GM12878 (cell line): Measurements from ENCODE around the gene MFN2. TPM values are rescaled to one million over a fixed set of nuclear protein-coding genes. Genes with fewer than 3 reads are reported as not detected.

ENCODE experiments used
- ATAC-seq: fragments of 200-7000 bp; cut with Tn5 transposase; 3 replicates; pipeline ENCODE4 v1.9.1; 2020; ENCODE audit warnings: mild to moderate bottlenecking, moderate library complexity
- BruUV-seq: library from RNA; stranded (reverse); fragments of 400-500 nt; replicated peaks from 2 replicates; lab custom pipeline; 2021; lab: Mats Ljungman, UMichigan
- CTCF ChIA-PET: fragments of 300-600 bp; sonication (Branson Sonifier 250); formaldehyde crosslinking; extraction: SDS; loops from one replicate; lab custom pipeline; 2021; ENCODE audit warnings: inconsistent platforms; lab: Yijun Ruan, JAX
- POLR2A ChIA-PET: fragments of 350-600 bp; formaldehyde crosslinking; extraction: SDS; loops from one replicate; lab custom pipeline; 2021; ENCODE audit warnings: inconsistent platforms; lab: Charles Lee
- RAD21 ChIA-PET: fragments of 300-600 bp; sonication (Branson Sonifier 250); formaldehyde crosslinking; loops from one replicate; lab custom pipeline; 2023; ENCODE audit warnings: antibody characterized with exemption; ENCODE audit not compliant: unreplicated experiment; lab: Charles Lee
- SMC1A ChIA-PET: fragments of 300-600 bp; sonication (Branson Sonifier 250); formaldehyde crosslinking; loops from one replicate; lab custom pipeline; 2023; ENCODE audit not compliant: unreplicated experiment, uncharacterized antibody; lab: Charles Lee
- DNase-seq: peaks from one replicate; pipeline ENCODE4 v3.0.0-alpha.2; 2011; ENCODE audit warnings: low read depth, low spot score
- FAIRE-seq: peaks from 3 replicates; lab custom pipeline; 2011; peaks lifted over from hg19 to GRCh38; lab: Jason Lieb, UNC
- H2AFZ ChIP-seq: 2 replicates; pipeline ENCODE4 v1.6.0; 2011; ENCODE audit warnings: low read depth, low read length, control low read depth; ENCODE audit not compliant: control insufficient read depth
- H3K27ac ChIP-seq: 2 replicates; pipeline ENCODE4 v1.5.1; 2011; ENCODE audit warnings: control low read depth; ENCODE audit not compliant: control insufficient read depth, insufficient read depth
- H3K27me3 ChIP-seq, 2 experiments: replicated peaks in 1 of 2; 2 replicates each; pipeline versions ENCODE4 v1.6.0 to v1.6.1; 2011; ENCODE audit warnings: low read length in 1 of 2; ENCODE audit not compliant: control insufficient read depth in 2 of 2, insufficient read depth in 2 of 2
- H3K36me3 ChIP-seq, 2 experiments: 2 replicates each; pipeline ENCODE4 v1.5.1; 2011; ENCODE audit warnings: low read length in 1 of 2; ENCODE audit not compliant: control insufficient read depth in 2 of 2, insufficient read depth in 2 of 2
- H3K4me1 ChIP-seq: 2 replicates; pipeline ENCODE4 v1.6.1; 2011; ENCODE audit warnings: mild to moderate bottlenecking, low read length, moderate library complexity, mixed read lengths; ENCODE audit not compliant: control insufficient read depth, insufficient read depth
- H3K4me2 ChIP-seq: 2 replicates; pipeline ENCODE4 v1.6.0; 2011; ENCODE audit warnings: control low read depth; ENCODE audit not compliant: control insufficient read depth, insufficient read depth
- H3K4me3 ChIP-seq: fragments of 200-600 bp; sonication (generic); 2 replicates; pipeline ENCODE4 v1.5.1; 2016
- H3K79me2 ChIP-seq: 2 replicates; pipeline ENCODE4 v1.6.0; 2011; ENCODE audit warnings: low read length; ENCODE audit not compliant: control insufficient read depth, insufficient read depth
- H3K9ac ChIP-seq: 2 replicates; pipeline ENCODE4 v1.8.0; 2011; ENCODE audit warnings: low read length, control low read depth, mixed read lengths; ENCODE audit not compliant: control insufficient read depth, insufficient read depth
- H3K9me3 ChIP-seq: replicated peaks from 3 replicates; pipeline ENCODE4 v1.5.1; 2011; ENCODE audit warnings: mild to moderate bottlenecking, low read length; ENCODE audit not compliant: control insufficient read depth, insufficient read depth
- H4K20me1 ChIP-seq: 2 replicates; pipeline ENCODE4 v1.6.0; 2011; ENCODE audit not compliant: control insufficient read depth, insufficient read depth
- EP300 ChIP-seq, 2 experiments: fragments of 150-350 bp in 1 of 2; IDR thresholded peaks; 2 replicates each; pipeline ENCODE4 v1.6.1; 2011 to 2012; ENCODE audit warnings: low read depth in 2 of 2, low read length in 2 of 2, borderline replicate concordance in 1 of 2, improper control_type of control experiment in 1 of 2, inconsistent platforms in 1 of 2; ENCODE audit not compliant: control insufficient read depth in 1 of 2
- IKZF2 ChIP-seq, 2 experiments: fragments of 450-650 bp; IDR thresholded peaks; 2 replicates each; pipeline ENCODE4 v1.6.1; 2017; ENCODE audit warnings: mild to moderate bottlenecking in 2 of 2, moderate library complexity in 2 of 2
- KLF5 ChIP-seq: fragments of 450-650 bp; IDR thresholded peaks from 2 replicates; pipeline ENCODE4 v1.6.1; 2014; ENCODE audit warnings: mild to moderate bottlenecking; ENCODE audit not compliant: partially characterized antibody
- SKIL ChIP-seq: fragments of 450-650 bp; IDR thresholded peaks from 2 replicates; pipeline ENCODE4 v1.6.1; 2017; ENCODE audit warnings: mild to moderate bottlenecking, low read depth, inconsistent platforms; ENCODE audit not compliant: poor library complexity, severe bottlenecking
- ZSCAN29 ChIP-seq: fragments of 450-650 bp; IDR thresholded peaks from 2 replicates; pipeline ENCODE4 v1.6.1; 2017; ENCODE audit warnings: mild to moderate bottlenecking, moderate library complexity
- WGBS: methylation state at CpG from one replicate; pipeline ENCODE4 v1.1.6; 2016; ENCODE audit warnings: low lambda C conversion rate; ENCODE audit not compliant: insufficient replicate concordance, insufficient coverage; ENCODE audit errors: missing lambda C conversion rate; 5-methylcytosine and 5-hydroxymethylcytosine counted together
- in situ Hi-C: fragments of 300-500 bp; cut with MboI; formaldehyde crosslinking; loops from 9 replicates; pipeline ENCODE4 v1.14.3; 2018; ENCODE audit warnings: mixed read lengths
- intact Hi-C: fragments of 100-400 bp; cut with micrococcal nuclease; formaldehyde crosslinking; loops from one replicate; pipeline ENCODE4 v1.14.2; 2022; ENCODE audit not compliant: unreplicated experiment
- polyA plus RNA-seq, 11 experiments: library from polyadenylated mRNA; depleted of rRNA in 4 of 11; unstranded in 6 of 11; stranded (reverse) in 5 of 11; fragments of >200 nt; fragmentation: Nextera tagmentation in 4 of 11; fragmentation: Illumina TruSeq in 1 of 11; extraction: Ambion mirVana in 4 of 11; extraction: Trizol in 1 of 11; gene quantifications; 1 replicate in 1 of 11; 2 replicates in 10 of 11; pipeline versions ENCODE4 v1.2.1 to v1.2.3, GENCODE V29; 2011 to 2016; ENCODE audit warnings: inconsistent platforms in 2 of 11, missing spikeins in 2 of 11, low read depth in 1 of 11
- total RNA-seq, 4 experiments: library from RNA; depleted of rRNA in 3 of 4; stranded (reverse); fragments of >200 nt in 3 of 4; fragmentation: Illumina TruSeq in 1 of 4; extraction: Trizol in 1 of 4; gene quantifications; 2 replicates each; pipeline versions ENCODE4 v1.2.1 to v1.2.3, GENCODE V29; 2013 to 2021
- TF ChIP-seq, protein P1 (sequence below): IDR thresholded peaks from 2 replicates; pipeline ENCODE4 v1.6.1; 2012; ENCODE audit warnings: improper control_type of control experiment, low read depth, low read length; ENCODE audit not compliant: insufficient replicate concordance

The MFN2 gene
- total and polyA plus RNA-seq, 10 of the 15 experiments (the other 5 are each of a cell fraction or from before 2014, with no cell fraction given) = 5.3 to 64.4 (median 48.1) TPM

DNA sequence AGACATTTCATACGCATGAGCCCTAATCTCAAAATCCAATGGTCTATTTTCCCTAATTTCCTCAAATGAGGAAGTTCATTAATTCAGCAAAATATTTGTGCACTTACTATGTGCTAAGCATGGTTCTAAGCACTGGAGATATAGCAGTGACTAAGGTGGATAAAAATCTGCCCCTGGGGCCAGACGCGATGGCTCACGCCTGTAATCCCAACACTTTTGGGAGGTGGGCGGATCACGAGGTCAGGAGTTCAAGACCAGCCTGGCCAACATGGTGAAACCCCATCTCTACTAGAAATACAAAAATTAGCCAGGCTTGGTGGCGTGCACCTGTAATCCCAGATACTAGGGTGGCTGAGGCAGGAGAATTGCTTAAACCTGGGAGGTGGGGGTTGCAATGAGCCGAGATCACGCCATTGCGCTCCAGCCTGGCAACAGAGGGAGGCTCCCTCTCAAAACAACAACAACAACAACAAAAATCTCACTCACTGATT is 34.8 kb downstream of the MFN2 start (continued):
- TF ChIP-seq ZSCAN29 = no peak
- TF ChIP-seq, protein P1, sequence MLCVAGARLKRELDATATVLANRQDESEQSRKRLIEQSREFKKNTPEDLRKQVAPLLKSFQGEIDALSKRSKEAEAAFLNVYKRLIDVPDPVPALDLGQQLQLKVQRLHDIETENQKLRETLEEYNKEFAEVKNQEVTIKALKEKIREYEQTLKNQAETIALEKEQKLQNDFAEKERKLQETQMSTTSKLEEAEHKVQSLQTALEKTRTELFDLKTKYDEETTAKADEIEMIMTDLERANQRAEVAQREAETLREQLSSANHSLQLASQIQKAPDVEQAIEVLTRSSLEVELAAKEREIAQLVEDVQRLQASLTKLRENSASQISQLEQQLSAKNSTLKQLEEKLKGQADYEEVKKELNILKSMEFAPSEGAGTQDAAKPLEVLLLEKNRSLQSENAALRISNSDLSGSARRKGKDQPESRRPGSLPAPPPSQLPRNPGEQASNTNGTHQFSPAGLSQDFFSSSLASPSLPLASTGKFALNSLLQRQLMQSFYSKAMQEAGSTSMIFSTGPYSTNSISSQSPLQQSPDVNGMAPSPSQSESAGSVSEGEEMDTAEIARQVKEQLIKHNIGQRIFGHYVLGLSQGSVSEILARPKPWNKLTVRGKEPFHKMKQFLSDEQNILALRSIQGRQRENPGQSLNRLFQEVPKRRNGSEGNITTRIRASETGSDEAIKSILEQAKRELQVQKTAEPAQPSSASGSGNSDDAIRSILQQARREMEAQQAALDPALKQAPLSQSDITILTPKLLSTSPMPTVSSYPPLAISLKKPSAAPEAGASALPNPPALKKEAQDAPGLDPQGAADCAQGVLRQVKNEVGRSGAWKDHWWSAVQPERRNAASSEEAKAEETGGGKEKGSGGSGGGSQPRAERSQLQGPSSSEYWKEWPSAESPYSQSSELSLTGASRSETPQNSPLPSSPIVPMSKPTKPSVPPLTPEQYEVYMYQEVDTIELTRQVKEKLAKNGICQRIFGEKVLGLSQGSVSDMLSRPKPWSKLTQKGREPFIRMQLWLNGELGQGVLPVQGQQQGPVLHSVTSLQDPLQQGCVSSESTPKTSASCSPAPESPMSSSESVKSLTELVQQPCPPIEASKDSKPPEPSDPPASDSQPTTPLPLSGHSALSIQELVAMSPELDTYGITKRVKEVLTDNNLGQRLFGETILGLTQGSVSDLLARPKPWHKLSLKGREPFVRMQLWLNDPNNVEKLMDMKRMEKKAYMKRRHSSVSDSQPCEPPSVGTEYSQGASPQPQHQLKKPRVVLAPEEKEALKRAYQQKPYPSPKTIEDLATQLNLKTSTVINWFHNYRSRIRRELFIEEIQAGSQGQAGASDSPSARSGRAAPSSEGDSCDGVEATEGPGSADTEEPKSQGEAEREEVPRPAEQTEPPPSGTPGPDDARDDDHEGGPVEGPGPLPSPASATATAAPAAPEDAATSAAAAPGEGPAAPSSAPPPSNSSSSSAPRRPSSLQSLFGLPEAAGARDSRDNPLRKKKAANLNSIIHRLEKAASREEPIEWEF = no peak

- H3K9ac ChIP-seq = no peak overlapping the region
- intact Hi-C loops (no loop called here), in situ Hi-C loops (no loop called here)
- H4K20me1 ChIP-seq = no peaks in the 10 kb centered on the region
- RAD21 ChIA-PET = no interaction called here
- H3K79me2 ChIP-seq = peaks cover 11% of the 10 kb centered on the region
- TF ChIP-seq KLF5 (no peak), SKIL (no peak), IKZF2 (IDR thresholded peaks at IDR 0.05) (no peak), EP300 (IDR thresholded peaks at IDR 0.05; ENCODE audit: borderline replicate concordance in 1 of 2, control insufficient read depth in 1 of 2, low read depth in 2 of 2, low read length in 2 of 2) (no peak)
- no peak overlapping the region for H3K4me3 ChIP-seq
- SMC1A ChIA-PET = no interaction called here
- ATAC-seq = no peak
- WGBS = 92% methylated on average over 9 of the region's 9 CpGs
- no TSS peak for BruUV-seq
- peaks cover under 1% of the 10 kb centered on the region; the same call in 1 of the 2 replicates for H3K4me1 ChIP-seq
- H3K4me2 ChIP-seq = no peak overlapping the region
- H3K9me3 ChIP-seq = no peaks in the 10 kb centered on the region
- H3K27ac ChIP-seq = no peak overlapping the region
- H3K36me3 ChIP-seq = peaks cover 11 to 17% of the 10 kb centered on the region in 2 experiments; a peak in 3 of 4 replicates
- CTCF ChIA-PET = no interaction called here
- no peak for FAIRE-seq
- H3K27me3 ChIP-seq = no peaks in the 10 kb centered on the region
- no peak for DNase-seq
- no peak overlapping the region for H2AFZ ChIP-seq
- POLR2A ChIA-PET = interaction anchor here (0.6 kb wide), 1 partner anchor 20 kb away, joined by 6 read pairs; no protein-coding TSS in a partner anchor
Observed at GRCh38 chr1:12015499-12015898, 35.3 kb downstream of the MFN2 start.
